Neural progenitor cell (in vitro differentiated cells): ENCODE measurements around the gene RRH.

Source experiments
- EZH2phosphoT487 ChIP-seq: fragments of 200-600 bp; sonication (generic); IDR thresholded peaks from 2 replicates; pipeline ENCODE4 v1.6.1; 2017; ENCODE audit warnings: antibody characterized with exemption
- TF ChIP-seq, protein P1 (sequence below): fragments of 200-600 bp; sonication (generic); IDR thresholded peaks from 2 replicates; pipeline ENCODE4 v1.5.1; 2017; ENCODE audit warnings: antibody characterized with exemption, mild to moderate bottlenecking

DNA sequence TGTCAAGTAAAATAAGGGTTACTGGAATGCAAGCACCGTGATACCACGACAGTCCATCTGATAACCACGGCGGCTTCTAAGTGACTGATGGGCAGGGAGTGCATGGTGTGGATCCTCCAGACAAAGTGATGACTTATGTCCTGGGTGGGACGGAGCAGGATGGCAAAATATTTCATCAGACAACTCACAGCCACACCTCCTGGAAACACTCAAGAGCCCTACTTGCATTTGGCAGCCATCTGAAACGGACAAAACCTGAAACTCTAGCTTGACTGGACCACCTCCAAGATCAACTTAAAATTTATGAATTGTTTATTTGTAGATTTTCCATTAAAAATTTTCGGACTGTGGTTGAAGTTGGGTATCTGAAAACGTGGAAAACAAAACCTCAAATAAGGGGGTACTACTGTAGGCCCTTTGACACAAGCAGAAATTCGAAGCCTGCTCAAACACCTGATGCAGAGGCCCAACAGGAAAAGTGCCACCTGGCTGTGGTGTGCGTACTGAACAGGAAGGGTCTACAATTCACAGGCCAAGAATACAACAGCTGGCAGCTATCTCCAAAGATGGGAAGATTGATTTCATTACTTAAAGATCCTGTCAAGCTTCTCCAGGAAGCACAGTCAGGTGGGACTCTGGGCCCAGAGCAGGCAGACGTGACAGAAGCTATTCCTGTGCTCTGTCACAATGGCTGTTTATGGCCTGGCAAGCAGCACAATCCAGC lies 46.2 kb downstream of the RRH start:
- TF ChIP-seq, protein P1, sequence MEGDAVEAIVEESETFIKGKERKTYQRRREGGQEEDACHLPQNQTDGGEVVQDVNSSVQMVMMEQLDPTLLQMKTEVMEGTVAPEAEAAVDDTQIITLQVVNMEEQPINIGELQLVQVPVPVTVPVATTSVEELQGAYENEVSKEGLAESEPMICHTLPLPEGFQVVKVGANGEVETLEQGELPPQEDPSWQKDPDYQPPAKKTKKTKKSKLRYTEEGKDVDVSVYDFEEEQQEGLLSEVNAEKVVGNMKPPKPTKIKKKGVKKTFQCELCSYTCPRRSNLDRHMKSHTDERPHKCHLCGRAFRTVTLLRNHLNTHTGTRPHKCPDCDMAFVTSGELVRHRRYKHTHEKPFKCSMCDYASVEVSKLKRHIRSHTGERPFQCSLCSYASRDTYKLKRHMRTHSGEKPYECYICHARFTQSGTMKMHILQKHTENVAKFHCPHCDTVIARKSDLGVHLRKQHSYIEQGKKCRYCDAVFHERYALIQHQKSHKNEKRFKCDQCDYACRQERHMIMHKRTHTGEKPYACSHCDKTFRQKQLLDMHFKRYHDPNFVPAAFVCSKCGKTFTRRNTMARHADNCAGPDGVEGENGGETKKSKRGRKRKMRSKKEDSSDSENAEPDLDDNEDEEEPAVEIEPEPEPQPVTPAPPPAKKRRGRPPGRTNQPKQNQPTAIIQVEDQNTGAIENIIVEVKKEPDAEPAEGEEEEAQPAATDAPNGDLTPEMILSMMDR: no peak
- TF ChIP-seq EZH2phosphoT487: no peak
